Lung (tissue), 12 donors: Measurements from ENCODE around the gene MKLN1. TPM values are rescaled to one million over a fixed set of nuclear protein-coding genes. Genes with fewer than 3 reads are reported as not detected.

Experiments used
- ATAC-seq: fragments of 200-7000 bp; cut with Tn5 transposase; one replicate; pipeline ENCODE4 v1.9.1; 2020; ENCODE audit warnings: moderate number of reproducible peaks; ENCODE audit not compliant: insufficient read depth, low FRiP score
- DNase-seq, 3 donors: peaks; one replicate each; pipeline ENCODE4 v3.0.0-alpha.2; 2013 to 2017
- H3K27ac ChIP-seq, 2 donors: one replicate each; pipeline ENCODE4 v1.5.1; 2013; ENCODE audit warnings: mild to moderate bottlenecking in 2 of 2, moderate library complexity in 2 of 2, control low read depth in 1 of 2, inconsistent platforms in 1 of 2, low read depth in 1 of 2, low read length in 1 of 2
- H3K27me3 ChIP-seq, 3 donors: one replicate each; pipeline ENCODE4 v1.5.1; 2013; ENCODE audit warnings: low read length in 2 of 3; ENCODE audit not compliant: control insufficient read depth in 3 of 3, insufficient read depth in 3 of 3
- H3K36me3 ChIP-seq, 4 donors: one replicate each; pipeline ENCODE4 v1.5.1; 2013; ENCODE audit warnings: low read length in 4 of 4, mild to moderate bottlenecking in 1 of 4, moderate library complexity in 1 of 4; ENCODE audit not compliant: control insufficient read depth in 4 of 4, insufficient read depth in 4 of 4
- H3K4me1 ChIP-seq, 5 donors: one replicate each; pipeline ENCODE4 v1.5.1; 2013; ENCODE audit warnings: low read length in 5 of 5, mild to moderate bottlenecking in 2 of 5, moderate library complexity in 1 of 5; ENCODE audit not compliant: control insufficient read depth in 5 of 5, insufficient read depth in 5 of 5
- H3K4me3 ChIP-seq: one replicate; pipeline ENCODE4 v1.5.1; 2013; ENCODE audit warnings: mild to moderate bottlenecking, control low read depth, moderate library complexity
- H3K9ac ChIP-seq, 2 donors: one replicate each; pipeline ENCODE4 v1.5.1; 2013; ENCODE audit warnings: low read length in 2 of 2, control low read depth in 1 of 2; ENCODE audit not compliant: insufficient read depth in 1 of 2
- H3K9me3 ChIP-seq, 4 donors: one replicate each; pipeline ENCODE4 v1.5.1; 2013; ENCODE audit warnings: low read length in 3 of 4, mild to moderate bottlenecking in 1 of 4, moderate library complexity in 1 of 4; ENCODE audit not compliant: control insufficient read depth in 4 of 4, insufficient read depth in 3 of 4
- CTCF ChIP-seq: IDR thresholded peaks from 2 replicates; pipeline ENCODE4 v1.5.1; 2012; ENCODE audit warnings: mild to moderate bottlenecking; ENCODE audit errors: control extremely low read depth, extremely low read depth
- WGBS, 2 donors: extraction: QIAGEN DNeasy Blood & Tissue Kit; methylation state at CpG; one replicate each; pipeline ENCODE4 v1.1.7; 2013; 5-methylcytosine and 5-hydroxymethylcytosine counted together
- polyA plus RNA-seq, 2 donors: library from polyadenylated mRNA; stranded (reverse); fragments of 200-250 nt; gene quantifications; one replicate each; pipeline ENCODE4 v1.2.1, GENCODE V29; 2013
- total RNA-seq, 2 donors: library from RNA; depleted of rRNA in 1 of 2; stranded (reverse); fragments of >200 nt in 1 of 2; gene quantifications; one replicate each; pipeline ENCODE4 v1.2.1, GENCODE V29; 2014 to 2021
- donor health status: control.
- donor health status: control.
- donor health status: Bipolar disorder and iron deficiency.
- donor health status: healthy.
- donor health status: DM: yes; HTN: yes; CAD: no.

MKLN1 gene
- total and polyA plus RNA-seq, 4 donors, result 11.6 to 135 (median 27.4) TPM

GRCh38 chr7:131522325-131522930, 194.8 kb downstream of the MKLN1 start:
- Histone ChIP-seq H3K27me3 (no peaks in the 10 kb centered on the region), H3K4me1 (peaks cover 0 to 10% (median 0%) of the 10 kb centered on the region in 5 donors), H3K4me3 (no peak overlapping the region), H3K9me3 (no peaks in the 10 kb centered on the region), H3K36me3 (no peaks in the 10 kb centered on the region), H3K9ac (no peak overlapping the region), H3K27ac (peak overlapping the region; percentile 47 to 90)
- no peak for TF ChIP-seq CTCF
- 71 to 75% methylated on average over 11 of the region's 11 CpGs for WGBS, 2 donors
- DNase-seq (no peak), ATAC-seq (no peak)

GRCh38 chr7:131524115-131524514, 196.4 kb downstream of the MKLN1 start:
- no peak for TF ChIP-seq CTCF
- no peak for ATAC-seq
- peaks cover 0 to 16% (median 0%) of the 10 kb centered on the region in 5 donors for H3K4me1 ChIP-seq
- 29 to 38% methylated on average over 2 of the region's 2 CpGs for WGBS, 2 donors
- peak overlapping the region in 1 of 2 donors; percentile 49 for H3K27ac ChIP-seq
- DNase-seq, result peak in 1 of 3 donors; percentile 55
- no peaks in the 10 kb centered on the region for H3K9me3 ChIP-seq
- no peak overlapping the region for H3K4me3 ChIP-seq
- no peaks in the 10 kb centered on the region for H3K27me3 ChIP-seq
- H3K9ac ChIP-seq, result no peak overlapping the region
- no peaks in the 10 kb centered on the region for H3K36me3 ChIP-seq

- H3K4me1 ChIP-seq, result peaks cover 0 to 18% (median 0%) of the 10 kb centered on the region in 5 donors
- ATAC-seq, result no peak
- H3K9ac ChIP-seq, result no peak overlapping the region
- DNase-seq, result no peak
- no peaks in the 10 kb centered on the region for H3K9me3 ChIP-seq
- H3K36me3 ChIP-seq, result no peaks in the 10 kb centered on the region
- H3K4me3 ChIP-seq, result no peak overlapping the region
- TF ChIP-seq CTCF, result no peak
- no peak overlapping the region for H3K27ac ChIP-seq
- H3K27me3 ChIP-seq, result no peaks in the 10 kb centered on the region
These were observed 197.0 kb downstream of the MKLN1 start for GRCh38 chr7:131524703-131525102.

GRCh38 chr7:131525820-131526219, 198.1 kb downstream of the MKLN1 start:
- no peak for DNase-seq
- H3K9ac ChIP-seq, result no peak overlapping the region
- H3K27ac ChIP-seq, result peak overlapping the region in 1 of 2 donors; percentile 49
- no peak for TF ChIP-seq CTCF
- H3K36me3 ChIP-seq, result no peaks in the 10 kb centered on the region
- H3K4me3 ChIP-seq, result no peak overlapping the region
- no peak for ATAC-seq
- peaks cover 0 to 18% (median 0%) of the 10 kb centered on the region in 5 donors for H3K4me1 ChIP-seq
- no peaks in the 10 kb centered on the region for H3K27me3 ChIP-seq
- H3K9me3 ChIP-seq, result no peaks in the 10 kb centered on the region
- WGBS, 2 donors, result 68% methylated on average over 2 of the region's 2 CpGs
